COLO668 (cell line): Measurements from ENCODE around the gene AGBL1.
"Not testable (repeated sequence)": the region's sequence is repeated elsewhere in the genome, so short reads cannot be mapped to it uniquely, and the experiment has no call there.

ENCODE experiments used
- DNase-seq: peaks from one replicate; lab custom pipeline; 2025; ENCODE audit not compliant: unreplicated experiment; lab: John Stamatoyannopoulos, UW

Gene AGBL1

DNA sequence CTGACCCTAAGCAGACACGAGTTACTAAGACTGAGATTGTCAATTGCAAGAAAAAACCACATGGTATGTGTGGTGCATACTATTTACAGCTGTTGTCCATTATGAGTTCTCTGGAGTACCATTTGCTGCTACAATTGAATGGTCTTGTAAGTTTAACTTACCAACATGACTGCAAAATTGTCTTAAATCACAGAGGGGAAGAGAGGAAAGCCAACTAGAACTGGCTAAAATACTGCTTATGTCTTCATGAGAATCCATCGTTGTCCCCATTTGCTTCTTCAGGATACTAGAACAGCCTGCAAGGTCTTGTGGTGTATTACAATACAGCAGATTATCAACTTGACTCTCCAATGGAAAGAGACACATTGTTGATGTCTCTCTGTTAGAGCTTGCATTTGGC is 313.2 kb downstream of the AGBL1 start:
- DNase-seq = no peak

DNA sequence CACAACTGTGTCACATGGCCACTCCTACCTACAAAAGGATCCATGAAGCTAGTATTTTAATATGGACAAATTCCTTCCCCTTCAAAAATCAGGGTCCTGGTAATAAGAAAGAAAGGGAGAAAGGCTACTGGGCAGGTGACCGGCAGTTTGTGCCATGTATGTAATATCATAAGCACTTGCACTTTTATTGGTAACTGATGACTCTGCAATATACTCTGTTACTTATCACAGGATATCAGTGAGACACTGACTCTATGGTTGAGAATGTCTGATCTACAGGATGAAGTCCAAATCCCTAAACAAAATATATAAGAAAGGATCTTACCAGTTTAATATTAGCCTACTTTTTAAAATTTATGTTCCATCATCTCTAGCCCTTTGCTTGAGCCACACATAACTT is 315.2 kb downstream of the AGBL1 start:
- DNase-seq = no peak

DNA sequence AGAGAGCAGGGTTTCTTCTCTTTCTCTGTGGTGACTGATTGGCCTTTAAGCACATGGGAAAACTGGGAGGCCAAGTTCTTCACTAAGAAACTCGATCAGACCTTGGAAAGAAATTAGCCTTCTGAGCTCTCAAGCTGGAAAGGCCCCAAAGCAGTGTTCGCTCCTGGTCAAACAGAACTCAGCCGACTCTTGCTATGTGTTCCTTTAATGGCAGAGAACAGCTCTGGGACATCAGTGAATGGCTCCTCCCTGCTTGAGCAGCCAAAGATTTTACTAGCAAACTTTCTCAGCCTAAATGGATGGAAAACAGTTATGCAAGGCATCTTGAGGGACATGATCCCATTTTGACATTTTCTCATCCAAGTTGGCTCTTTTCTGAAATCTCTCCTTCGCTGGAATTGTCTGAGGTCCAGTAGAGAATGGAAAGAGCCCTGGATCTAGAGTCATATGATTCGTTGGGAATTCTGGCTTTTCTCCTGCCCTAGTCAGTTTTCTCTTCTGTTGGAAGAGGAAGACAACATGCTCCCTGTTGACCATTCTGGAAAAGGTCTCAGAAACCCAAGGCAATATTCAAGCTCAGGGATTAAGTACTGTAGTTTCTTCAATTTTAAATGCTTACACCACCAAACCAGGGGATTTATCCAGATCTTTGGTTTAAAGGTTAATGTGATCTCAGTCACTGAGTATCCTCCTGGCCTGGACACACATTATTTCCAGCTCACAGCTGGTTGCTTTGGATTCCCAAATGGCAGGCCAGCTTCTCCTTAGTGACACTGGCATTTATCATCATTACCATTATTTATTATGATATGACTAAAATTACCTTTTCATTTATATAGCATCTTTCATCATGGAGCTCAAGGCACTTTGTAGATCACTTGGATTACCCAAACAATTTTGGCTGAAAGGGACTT is 319.6 kb downstream of the AGBL1 start:
- DNase-seq = no peak

DNA sequence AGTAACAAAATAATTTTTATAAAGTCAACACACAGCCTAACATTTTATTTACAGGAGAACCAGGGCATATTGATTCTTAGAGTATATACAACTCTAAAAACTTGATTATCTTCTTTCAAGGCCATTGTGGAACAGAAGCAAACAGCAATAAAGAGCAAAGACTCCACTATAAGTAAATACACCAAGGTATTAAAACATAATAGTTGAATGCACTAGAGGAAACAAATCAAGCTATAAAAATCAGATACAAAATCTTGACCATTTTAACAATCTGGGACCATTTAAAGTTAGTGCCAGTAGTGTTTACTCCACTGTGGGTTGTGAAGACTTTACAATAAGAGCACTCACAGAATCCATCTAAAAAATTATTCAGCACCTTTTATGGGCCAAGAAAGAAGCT is 323.6 kb downstream of the AGBL1 start:
- DNase-seq = no peak

DNA sequence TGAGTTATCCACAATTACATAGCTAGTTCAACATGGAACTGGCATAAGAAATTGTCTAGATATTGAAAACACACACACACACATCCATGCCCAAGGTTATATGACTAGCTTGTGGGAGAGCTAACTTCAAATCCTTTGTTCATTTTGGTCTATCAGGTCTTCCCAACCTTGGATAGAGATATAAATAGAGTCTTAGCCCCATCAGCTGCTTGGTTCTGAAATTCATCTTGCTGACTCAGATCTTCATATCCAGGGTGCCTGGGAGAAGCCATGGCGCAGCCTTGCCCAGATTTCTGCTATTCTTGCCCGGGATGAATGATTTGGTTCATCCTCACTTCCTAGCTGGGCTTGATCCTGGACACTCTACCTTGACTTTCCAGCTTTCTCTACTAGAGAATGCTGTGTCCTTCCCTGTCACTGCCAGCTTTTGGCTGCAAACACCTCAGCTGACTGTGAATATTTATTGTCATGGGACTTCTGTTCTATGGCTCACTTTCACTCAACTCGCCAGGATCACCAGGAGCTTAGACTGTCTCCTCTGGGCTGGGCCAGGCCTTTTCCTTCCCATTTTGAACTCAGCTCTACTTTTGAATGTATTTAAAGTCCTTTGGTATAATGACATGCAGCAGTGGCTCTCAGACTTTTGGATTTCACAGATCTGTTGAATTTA is 324.4 kb downstream of the AGBL1 start:
- no peak for DNase-seq

DNA sequence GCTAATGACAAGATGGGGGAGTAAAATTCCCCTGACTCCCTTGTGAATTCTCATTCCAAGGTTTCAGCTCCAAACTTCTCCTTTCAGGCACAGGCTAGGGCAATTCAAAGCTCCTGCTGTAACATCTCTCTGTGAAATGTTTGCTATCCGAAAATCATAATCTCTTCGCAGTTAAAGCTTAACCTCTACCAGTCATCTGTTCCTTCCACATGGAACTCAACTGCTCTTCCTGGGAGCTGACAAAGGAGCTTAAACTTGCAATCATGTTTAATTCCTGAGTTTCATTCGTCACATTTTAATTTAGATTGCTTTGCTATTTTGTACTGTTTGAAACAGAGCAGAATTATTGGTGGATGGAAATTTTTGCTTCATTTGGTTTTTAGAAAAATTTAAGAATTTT is 328.6 kb downstream of the AGBL1 start:
- no peak for DNase-seq

DNA sequence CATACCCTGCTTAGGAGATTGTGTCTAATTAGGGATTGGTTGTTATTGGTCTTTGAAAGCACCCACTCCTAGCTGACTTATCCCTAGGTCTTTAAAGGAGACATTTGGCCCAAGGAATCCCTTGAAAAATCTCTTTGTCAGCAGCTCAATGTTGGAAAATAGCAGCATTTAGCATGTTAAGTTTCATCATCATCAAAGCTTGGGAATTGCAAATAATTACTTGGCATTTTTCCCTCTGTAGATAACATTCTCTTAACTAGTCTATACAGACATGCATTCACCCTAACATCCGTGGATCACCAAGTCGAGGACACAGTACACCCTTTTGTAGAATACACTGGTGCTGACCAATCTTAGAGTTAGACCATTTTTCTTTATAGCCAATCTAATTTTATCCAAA is 332.2 kb downstream of the AGBL1 start:
- DNase-seq = no peak

DNA sequence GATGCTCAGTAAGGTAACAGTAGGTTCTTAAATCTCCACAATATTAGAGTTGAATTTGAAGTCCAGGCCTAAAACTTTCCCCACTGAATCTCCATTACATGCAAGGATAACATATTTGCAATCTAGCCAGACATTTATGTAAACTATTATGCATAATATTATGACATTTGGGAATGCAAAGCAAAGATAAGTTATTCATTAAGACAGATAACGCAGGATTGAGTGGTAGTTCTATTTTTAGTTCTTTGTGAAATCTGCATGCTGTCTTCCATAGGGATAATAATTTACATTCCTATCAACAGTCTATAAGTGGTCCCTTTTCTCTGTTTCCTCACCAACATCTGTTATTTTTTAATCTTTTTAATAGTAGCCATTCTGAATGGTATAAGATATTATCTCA is 333.5 kb downstream of the AGBL1 start:
- DNase-seq = no peak

DNA sequence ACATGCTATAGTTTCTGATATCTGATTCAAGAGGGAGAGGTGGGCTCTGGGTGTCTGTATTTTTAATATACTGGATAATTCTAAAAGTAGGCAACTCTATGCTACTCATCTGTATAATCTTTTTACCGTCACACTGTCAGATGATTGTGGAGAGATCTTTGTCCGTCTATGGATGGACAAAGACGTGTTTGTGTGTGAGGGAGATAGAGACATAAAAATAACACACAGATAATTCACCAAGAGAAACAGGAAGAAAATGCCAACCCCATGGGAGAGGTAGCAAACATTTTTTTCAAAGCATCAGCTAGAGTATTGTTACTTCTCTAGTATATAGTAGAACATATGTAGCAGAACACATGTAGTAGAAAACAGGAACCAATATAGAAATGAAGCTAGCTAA is 346.1 kb downstream of the AGBL1 start:
- no peak for DNase-seq

DNA sequence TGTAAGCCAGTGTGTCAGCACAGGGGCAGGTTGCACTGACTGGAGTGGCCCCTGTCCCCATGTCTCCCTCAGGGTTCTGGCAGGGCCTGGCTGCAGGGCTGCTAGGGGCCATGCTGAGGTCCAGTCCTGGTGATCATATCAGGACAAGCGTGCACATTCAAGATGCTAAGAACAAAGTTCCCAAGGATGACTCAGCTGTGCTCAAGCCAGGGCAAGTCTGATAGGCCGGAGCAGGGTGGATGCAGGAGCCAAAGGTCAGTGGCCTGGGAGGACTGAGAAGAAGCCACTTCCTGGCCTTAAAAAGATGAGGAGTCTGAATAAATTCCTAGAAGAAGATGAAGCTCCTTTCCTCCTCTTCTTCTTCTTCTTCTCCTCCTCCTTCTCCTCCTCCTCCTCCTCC is 353.2 kb downstream of the AGBL1 start:
- DNase-seq = no peak

DNA sequence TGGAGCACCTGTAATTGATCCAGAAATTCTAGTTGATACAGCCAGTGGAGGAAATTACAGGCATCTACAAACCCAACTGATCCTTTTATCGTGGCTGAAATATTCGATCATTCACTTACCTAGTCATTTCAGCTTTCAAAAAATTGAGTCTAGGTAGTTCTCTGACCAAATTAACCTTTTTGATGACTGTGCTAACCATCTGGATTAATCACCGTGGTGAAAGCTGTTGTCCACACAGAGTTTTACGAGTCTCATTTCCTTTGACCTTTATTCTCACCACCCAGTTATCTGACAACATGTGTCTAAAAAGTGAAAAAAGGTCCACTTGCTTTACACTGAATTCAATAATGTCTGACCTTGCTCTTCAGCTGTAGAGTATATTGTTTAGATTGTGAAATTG is 354.3 kb downstream of the AGBL1 start:
- no peak for DNase-seq

DNA sequence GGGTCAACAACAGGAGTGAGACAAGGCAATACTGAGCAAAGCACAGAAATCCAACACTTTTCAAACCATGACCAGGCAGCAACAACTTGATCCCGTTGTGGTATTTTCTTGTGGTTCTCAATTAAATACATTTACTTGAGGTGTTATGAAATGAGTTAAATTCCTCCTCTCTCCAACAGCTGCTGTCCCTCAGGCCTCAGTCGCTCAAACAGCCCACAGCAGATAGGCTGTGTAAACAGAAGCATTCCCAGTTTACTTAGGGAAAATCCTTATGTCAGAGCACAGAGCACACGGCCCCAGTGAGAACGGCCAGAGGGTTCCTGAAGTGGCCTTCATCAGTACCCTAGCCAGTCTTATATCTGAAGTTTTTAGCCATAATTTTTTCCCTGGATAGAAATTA is 359.9 kb downstream of the AGBL1 start:
- no peak for DNase-seq

DNA sequence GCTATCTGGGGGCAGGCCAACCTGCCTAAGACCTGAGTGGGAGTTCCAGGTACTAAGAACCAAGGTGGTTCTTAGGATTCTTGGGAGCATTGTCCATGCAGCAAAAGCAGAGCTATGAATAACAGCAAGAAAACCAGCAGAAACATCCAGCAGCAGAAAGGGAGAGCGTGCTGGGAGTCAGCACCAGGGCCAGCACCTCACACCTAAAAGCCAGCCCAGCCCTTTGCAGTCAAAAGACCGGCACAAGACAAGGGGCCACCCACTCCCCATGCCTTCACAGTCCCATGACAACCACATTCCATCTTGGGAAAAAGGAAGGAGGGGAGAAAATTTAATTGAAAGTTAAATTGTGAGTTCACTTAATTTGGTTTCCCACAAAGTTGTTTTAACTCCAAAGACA is 364.9 kb downstream of the AGBL1 start:
- DNase-seq = no peak

DNA sequence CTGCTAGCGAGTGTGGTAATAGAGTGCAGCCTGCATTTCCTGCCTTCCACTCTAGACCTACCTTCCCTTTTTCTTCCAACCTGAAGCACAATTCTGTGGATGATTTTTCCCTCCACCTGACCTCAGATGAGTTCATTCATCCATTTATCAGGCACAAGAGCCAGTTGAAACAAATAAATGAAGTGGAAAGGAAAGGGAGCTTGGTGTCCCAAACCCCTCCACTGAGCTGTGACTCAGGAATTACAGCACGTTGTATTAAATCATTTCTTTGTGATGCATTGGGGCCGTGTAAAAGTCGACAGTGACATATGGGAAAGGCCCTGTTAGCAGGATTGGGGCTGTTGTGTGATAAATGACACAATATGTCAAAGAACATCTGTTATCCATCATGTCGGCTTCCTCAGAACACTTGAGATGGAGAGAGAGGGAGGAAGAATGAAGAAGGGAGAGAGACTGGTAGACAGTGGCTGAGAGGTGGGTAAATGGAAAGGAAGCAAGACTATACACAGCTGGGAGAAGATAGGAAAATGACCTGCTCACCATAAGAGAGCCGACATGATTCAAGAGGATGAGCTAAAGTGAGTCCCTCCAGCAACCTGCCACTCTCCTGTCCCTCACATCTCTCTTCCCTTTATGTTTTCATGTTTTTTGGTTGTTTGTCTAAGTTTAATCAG is 366.0 kb downstream of the AGBL1 start:
- no peak for DNase-seq

DNA sequence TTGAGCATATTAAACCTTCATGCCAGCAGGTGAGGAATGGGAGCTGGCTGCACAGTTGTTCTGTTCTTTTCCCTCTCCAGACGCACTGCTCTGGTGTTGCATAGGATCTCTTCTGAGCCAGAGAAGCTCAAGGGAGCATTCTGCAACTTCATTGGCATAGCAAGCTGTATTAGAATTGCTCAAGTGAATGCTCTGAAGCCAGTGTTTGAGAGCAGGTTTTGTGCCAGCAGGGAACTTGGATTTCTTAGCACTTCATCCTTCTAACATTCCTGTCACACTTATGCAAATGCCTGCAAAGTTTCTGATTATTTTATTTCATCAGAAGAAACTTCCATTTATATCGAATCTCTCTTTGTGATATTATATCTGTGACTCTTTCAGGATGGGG is 366.6 kb downstream of the AGBL1 start:
- no peak for DNase-seq

DNA sequence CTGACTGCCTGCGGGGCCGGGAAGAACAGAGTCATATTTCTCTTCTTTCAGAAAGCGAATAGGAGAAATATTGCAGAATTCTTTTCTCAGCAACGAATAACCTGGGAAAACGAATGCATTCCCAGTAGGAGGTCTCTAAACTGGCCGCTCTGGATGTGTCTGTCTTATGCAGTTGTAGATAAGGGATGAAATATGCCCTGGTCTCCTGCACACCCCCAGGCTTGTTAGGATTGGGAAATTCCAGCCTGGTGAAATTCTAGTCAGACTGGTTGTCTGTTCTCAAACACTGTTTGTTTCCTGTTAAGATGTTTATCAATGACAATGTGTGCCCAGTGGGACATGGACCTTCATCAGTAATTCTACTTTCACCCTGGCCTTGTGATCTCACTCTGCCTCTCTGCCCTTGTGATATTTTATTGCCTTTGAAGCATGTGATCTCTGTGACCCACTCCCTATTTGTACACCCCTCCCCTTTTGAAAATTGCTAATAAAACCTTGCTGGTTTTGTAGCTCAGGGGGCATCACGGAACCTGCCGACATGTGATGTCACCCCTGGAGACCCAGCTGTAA is 385.9 kb downstream of the AGBL1 start:
- DNase-seq = not testable (repeated sequence)

DNA sequence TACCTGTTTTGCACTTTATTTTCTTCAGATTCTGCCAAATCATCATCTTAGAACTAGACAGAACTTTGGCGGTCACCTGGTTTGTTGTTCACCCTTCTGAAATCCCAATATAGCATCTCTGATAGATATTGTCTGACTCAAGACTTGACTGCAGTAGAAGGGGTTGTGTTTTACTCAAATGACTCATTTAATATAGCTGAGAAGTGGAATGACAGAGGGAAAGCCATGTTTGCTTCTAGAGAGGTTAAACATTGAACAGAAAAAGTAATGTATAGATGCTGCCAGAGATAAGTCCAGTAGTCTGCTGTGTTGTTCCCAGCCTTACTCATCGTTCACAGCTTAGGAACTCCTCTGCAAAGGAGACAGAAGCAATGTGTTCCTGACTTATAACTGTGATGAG is 402.0 kb downstream of the AGBL1 start:
- DNase-seq = no peak

DNA sequence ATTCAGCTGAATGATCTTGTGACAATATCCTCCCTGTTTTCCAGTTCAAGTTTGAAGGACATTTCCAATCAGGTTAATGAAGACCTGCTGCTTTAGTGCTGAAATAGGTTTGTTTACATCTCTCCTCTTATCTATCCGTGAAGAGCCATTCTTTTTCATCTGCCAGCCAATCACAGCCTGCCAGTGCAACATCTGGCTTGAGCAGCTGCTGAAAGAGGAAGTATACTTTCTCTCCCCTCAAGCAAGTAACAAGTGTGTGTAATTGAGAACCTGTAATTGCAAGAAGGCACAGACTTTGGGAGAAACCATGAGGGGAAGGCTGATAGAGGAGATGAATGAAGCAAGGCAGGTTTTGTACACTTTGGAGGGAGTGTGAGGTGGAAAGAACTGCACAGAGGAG is 404.3 kb downstream of the AGBL1 start:
- no peak for DNase-seq

DNA sequence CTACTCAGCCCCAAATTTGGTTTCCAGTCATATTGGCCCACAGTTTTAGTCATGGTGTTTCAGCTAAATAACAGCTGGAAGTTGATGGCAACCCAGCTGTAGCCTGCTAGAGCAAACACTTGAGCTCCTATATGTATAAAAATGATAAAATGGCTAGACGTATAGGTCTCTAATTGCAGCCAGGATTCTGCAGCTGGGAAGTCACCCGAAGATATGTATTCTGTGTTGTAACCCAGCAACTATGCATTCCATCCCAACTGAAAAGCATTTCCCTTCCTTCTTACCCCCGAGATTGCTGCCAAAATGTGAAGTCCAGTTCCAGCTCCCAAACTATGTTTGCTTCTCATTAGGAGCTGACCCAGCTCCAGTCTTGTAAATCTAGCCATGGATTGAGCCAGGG is 408.4 kb downstream of the AGBL1 start:
- no peak for DNase-seq

DNA sequence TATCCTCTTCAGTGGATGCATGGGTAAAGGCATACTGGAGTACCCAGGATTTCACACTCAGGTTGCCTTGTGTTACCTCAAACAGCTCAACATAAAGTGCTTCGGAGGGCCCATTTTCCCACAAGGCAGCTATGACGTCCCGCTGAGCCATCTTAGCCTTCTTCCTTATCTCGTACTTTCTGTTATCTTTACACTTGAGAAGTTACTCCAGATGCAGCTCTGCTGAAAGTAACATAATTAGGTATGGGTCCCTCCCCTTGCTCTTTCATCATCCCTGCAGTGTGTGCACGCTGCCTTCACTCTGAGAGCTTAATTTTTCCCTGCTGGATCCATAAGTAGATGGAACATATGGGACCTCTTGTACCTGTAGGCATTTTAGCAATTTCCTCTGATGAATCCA is 410.3 kb downstream of the AGBL1 start:
- DNase-seq = no peak

DNA sequence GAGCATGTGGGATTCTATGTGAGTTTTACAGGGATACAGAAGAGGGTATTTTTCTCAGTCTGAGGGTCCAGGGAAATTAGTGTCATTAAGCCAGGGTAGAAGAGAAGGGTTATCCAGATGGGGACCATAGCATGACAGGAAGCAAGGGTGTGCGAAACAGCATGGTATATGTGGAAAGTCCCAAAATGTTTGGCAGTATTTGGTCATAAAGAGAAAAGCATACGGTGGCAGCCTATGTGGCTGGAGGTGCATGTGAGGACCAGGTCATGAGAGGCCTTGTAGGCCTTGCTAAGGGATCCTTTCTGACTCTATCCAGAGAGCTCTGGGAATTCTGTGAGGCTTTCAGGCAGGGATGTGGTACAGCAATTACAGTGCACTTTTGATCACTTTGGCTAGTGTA is 411.4 kb downstream of the AGBL1 start:
- no peak for DNase-seq

DNA sequence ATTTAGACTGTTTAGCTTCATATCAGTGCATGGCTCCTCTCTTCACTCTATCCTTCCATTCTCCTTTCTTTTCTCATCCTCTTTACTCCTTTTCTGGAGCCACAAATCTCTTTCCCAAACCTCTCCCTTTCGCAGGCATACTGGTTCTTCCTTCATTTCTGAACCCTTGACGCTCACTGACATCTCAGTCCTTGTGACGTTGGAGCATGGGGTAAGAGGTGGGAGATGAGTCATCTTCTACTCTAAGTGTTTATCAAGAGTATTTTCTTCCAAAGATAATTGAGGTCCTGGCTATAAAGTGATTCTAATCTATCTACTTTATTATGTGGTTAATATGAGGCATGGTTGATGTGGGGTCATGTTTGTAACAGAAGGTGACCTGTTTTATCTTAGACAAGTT is 414.2 kb downstream of the AGBL1 start:
- DNase-seq = no peak
